Testis (tissue), 3 donors: ENCODE data around the gene RRM2. TPM values are rescaled to one million over a fixed set of nuclear protein-coding genes. Genes with fewer than 3 reads are reported as not detected.

Experiments used
- DNase-seq: peaks from one replicate; pipeline ENCODE4 v3.0.0-alpha.2; 2019
- H3K27ac ChIP-seq, 2 donors: fragments of 200-600 bp; sonication (generic); one replicate each; pipeline ENCODE4 v1.5.1; 2019
- H3K27me3 ChIP-seq: fragments of 200-600 bp; sonication (generic); one replicate; pipeline ENCODE4 v1.5.1; 2019
- H3K36me3 ChIP-seq: fragments of 200-600 bp; sonication (generic); one replicate; pipeline ENCODE4 v1.5.1; 2017; ENCODE audit warnings: low read depth; ENCODE audit errors: missing control alignments
- H3K4me1 ChIP-seq: fragments of 200-600 bp; sonication (generic); one replicate; pipeline ENCODE4 v1.5.1; 2019
- H3K4me3 ChIP-seq, 2 donors: fragments of 200-600 bp; sonication (generic); one replicate each; pipeline ENCODE4 v1.5.1; 2017 to 2019
- H3K9me3 ChIP-seq: fragments of 200-600 bp; sonication (generic); one replicate; pipeline ENCODE4 v1.5.1; 2017
- POLR2A ChIP-seq: fragments of 450-650 bp; IDR thresholded peaks from one replicate; pipeline ENCODE4 v1.6.1; 2017; ENCODE audit warnings: antibody characterized with exemption, mild to moderate bottlenecking, moderate library complexity
- WGBS, 2 donors: methylation state at CpG; one replicate each; pipeline ENCODE4 v1.1.5; 2018; 5-methylcytosine and 5-hydroxymethylcytosine counted together
- intact Hi-C: fragments of 100-400 bp; cut with DNase I; formaldehyde crosslinking; loops from one replicate; pipeline ENCODE4 v1.15.1; 2023; ENCODE audit warnings: low total_unique reads
- polyA plus RNA-seq: library from polyadenylated mRNA; stranded (reverse); fragments of 350-450 nt; fragmentation: Illumina TruSeq; extraction: RNeasy Lipid Tissue Mini Kit (QIAGEN cat#74804); gene quantifications from one replicate; pipeline ENCODE4 v1.2.3, GENCODE V29; 2014; ENCODE audit warnings: low read depth, low replicate concordance; ENCODE audit not compliant: insufficient read depth
- total RNA-seq, 2 donors: library from RNA; depleted of rRNA; stranded (reverse); fragments of >200 nt; gene quantifications; one replicate each; pipeline ENCODE4 v1.2.3, GENCODE V29; 2016
- TF ChIP-seq, protein P1 (sequence below), 3 experiments: fragments of 450-650 bp in 2 of 3; fragments of 200-600 bp in 1 of 3; sonication (generic) in 1 of 3; IDR thresholded peaks; one replicate each; pipeline ENCODE4 v1.5.1; 2016 to 2019; ENCODE audit warnings: antibody characterized with exemption in 3 of 3, mild to moderate bottlenecking in 2 of 3, moderate library complexity in 1 of 3

RRM2 gene
- total and polyA plus RNA-seq, 3 donors from 2014 or later = 7.2 to 18.1 (median 14.9) TPM

GRCh38 chr2:10170256-10170655 is 47.7 kb downstream of the RRM2 start:
- Histone ChIP-seq H3K4me3 (no peak overlapping the region), H3K36me3 (no peaks in the 10 kb centered on the region), H3K9me3 (no peaks in the 10 kb centered on the region), H3K27ac (no peak overlapping the region), H3K4me1 (no peaks in the 10 kb centered on the region), H3K27me3 (no peaks in the 10 kb centered on the region)
- no peak for DNase-seq
- no peak for TF ChIP-seq POLR2A
- TF ChIP-seq, protein P1, sequence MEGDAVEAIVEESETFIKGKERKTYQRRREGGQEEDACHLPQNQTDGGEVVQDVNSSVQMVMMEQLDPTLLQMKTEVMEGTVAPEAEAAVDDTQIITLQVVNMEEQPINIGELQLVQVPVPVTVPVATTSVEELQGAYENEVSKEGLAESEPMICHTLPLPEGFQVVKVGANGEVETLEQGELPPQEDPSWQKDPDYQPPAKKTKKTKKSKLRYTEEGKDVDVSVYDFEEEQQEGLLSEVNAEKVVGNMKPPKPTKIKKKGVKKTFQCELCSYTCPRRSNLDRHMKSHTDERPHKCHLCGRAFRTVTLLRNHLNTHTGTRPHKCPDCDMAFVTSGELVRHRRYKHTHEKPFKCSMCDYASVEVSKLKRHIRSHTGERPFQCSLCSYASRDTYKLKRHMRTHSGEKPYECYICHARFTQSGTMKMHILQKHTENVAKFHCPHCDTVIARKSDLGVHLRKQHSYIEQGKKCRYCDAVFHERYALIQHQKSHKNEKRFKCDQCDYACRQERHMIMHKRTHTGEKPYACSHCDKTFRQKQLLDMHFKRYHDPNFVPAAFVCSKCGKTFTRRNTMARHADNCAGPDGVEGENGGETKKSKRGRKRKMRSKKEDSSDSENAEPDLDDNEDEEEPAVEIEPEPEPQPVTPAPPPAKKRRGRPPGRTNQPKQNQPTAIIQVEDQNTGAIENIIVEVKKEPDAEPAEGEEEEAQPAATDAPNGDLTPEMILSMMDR (IDR thresholded peaks at IDR 0.05) = no peak
- intact Hi-C loops = no loop called here
- 64 to 67% methylated on average over 9 of the region's 9 CpGs for WGBS, 2 donors

GRCh38 chr2:10171006-10171800 is 48.7 kb downstream of the RRM2 start:
- TF ChIP-seq, protein P1 (IDR thresholded peaks at IDR 0.05) = no peak
- no peak for TF ChIP-seq POLR2A
- H3K27ac ChIP-seq = no peak overlapping the region
- no peak overlapping the region for H3K4me3 ChIP-seq
- no peaks in the 10 kb centered on the region for H3K4me1 ChIP-seq
- DNase-seq = no peak
- H3K9me3 ChIP-seq = no peaks in the 10 kb centered on the region
- no peaks in the 10 kb centered on the region for H3K36me3 ChIP-seq
- H3K27me3 ChIP-seq = no peaks in the 10 kb centered on the region
- intact Hi-C loops = no loop called here
- WGBS, 2 donors = 85 to 87% methylated on average over 17 to 19 of the region's 19 CpGs

- Histone ChIP-seq H3K9me3 (no peaks in the 10 kb centered on the region), H3K27me3 (no peaks in the 10 kb centered on the region), H3K36me3 (no peaks in the 10 kb centered on the region), H3K27ac (no peak overlapping the region), H3K4me3 (no peak overlapping the region), H3K4me1 (no peaks in the 10 kb centered on the region)
- intact Hi-C loops = no loop called here
- 88 to 92% methylated on average over 20 to 23 of the region's 23 CpGs for WGBS, 2 donors
- TF ChIP-seq, protein P1 (IDR thresholded peaks at IDR 0.05) = no peak
- TF ChIP-seq POLR2A = no peak
- DNase-seq = no peak
These were observed 49.7 kb downstream of the RRM2 start for GRCh38 chr2:10172033-10172871.

DNA sequence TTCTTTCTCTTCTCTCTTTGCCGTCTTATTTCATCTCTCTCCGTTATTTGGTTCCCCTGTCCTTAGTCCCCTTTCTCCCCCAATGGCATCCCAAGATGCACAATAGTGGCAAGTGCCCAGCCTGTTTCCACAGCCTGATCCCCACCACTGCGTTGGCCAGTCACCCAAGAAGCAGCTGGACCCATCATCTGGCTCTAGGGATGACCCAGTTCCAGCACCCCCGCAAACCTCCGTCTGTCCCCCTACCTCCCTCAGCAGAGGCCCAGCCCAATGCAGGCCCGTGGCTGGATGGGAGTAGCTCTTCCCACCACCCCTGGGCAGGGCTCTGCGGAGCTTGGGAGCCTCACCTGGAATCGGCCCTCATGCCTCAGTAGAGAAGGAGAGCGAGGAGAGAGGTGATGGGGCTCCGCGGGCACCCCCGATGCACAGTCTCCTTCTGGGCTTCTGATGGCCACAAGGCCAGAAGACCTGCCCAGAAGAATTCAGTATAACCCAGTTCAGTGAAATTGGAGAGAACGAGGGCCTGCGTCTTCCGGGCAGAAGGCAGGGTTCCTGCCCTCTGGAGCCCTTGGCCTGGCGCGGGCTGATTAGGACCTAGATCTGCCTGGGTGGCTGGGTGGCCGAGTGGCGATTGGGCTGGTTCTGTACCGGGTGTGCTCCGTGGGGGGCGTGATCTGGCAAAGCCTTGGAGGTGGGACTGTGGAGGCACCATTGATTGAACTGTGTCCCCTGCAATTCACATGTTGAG is 50.9 kb downstream of the RRM2 start:
- no peak overlapping the region for H3K27ac ChIP-seq
- no peak overlapping the region for H3K4me3 ChIP-seq
- no peak for DNase-seq
- WGBS, 2 donors = 84 to 93% methylated on average over 7 to 22 of the region's 22 CpGs
- intact Hi-C loops = no loop called here
- TF ChIP-seq POLR2A = no peak
- TF ChIP-seq, protein P1 (IDR thresholded peaks at IDR 0.05) = no peak
- H3K4me1 ChIP-seq = no peaks in the 10 kb centered on the region
- H3K27me3 ChIP-seq = no peaks in the 10 kb centered on the region
- no peaks in the 10 kb centered on the region for H3K9me3 ChIP-seq
- H3K36me3 ChIP-seq = no peaks in the 10 kb centered on the region
